C4-2B (cell line): ENCODE results near the gene ARHGAP33.

Source experiments
- H3K27ac ChIP-seq: fragments of 450-650 bp; 2 replicates; pipeline ENCODE4 v1.5.1; 2017
- CTCF ChIP-seq: fragments of 450-650 bp; conservative IDR thresholded peaks from 2 replicates; pipeline ENCODE4 v1.5.1; 2017; ENCODE audit warnings: mild to moderate bottlenecking
- ZFX ChIP-seq: fragments of 450-650 bp; IDR thresholded peaks from 2 replicates; pipeline ENCODE4 v1.6.1; 2017

ARHGAP33 gene

GRCh38 chr19:35813043-35813890 lies 37.9 kb downstream of the ARHGAP33 start:
- no peak for TF ChIP-seq ZFX
- no peak for TF ChIP-seq CTCF
- no peak overlapping the region for H3K27ac ChIP-seq

- H3K27ac ChIP-seq: no peak overlapping the region
- TF ChIP-seq ZFX: no peak
- no peak for TF ChIP-seq CTCF
Measured at GRCh38 chr19:35816262-35816661, 40.9 kb downstream of the ARHGAP33 start.

GRCh38 chr19:35816846-35817245 lies 41.5 kb downstream of the ARHGAP33 start:
- TF ChIP-seq ZFX (no peak), CTCF (no peak)
- no peak overlapping the region for H3K27ac ChIP-seq

- no peak for TF ChIP-seq ZFX
- no peak overlapping the region for H3K27ac ChIP-seq
Measured at GRCh38 chr19:35818445-35818844, 43.1 kb downstream of the ARHGAP33 start.

- no peak for TF ChIP-seq CTCF
- no peak for TF ChIP-seq ZFX
- H3K27ac ChIP-seq: no peak overlapping the region
Measured at GRCh38 chr19:35822579-35822978, 47.2 kb downstream of the ARHGAP33 start.

- TF ChIP-seq CTCF (no peak), ZFX (no peak)
- H3K27ac ChIP-seq: no peak overlapping the region
Measured at GRCh38 chr19:35824150-35824549, 48.8 kb downstream of the ARHGAP33 start.

GRCh38 chr19:35828692-35829301 lies 53.4 kb downstream of the ARHGAP33 start:
- TF ChIP-seq ZFX (no peak), CTCF (no peak)
- no peak overlapping the region for H3K27ac ChIP-seq

GRCh38 chr19:35830986-35831385 lies 55.6 kb downstream of the ARHGAP33 start:
- TF ChIP-seq ZFX (no peak), CTCF (no peak)
- H3K27ac ChIP-seq: no peak overlapping the region
